Aorta (tissue), 5 donors: ENCODE results near the gene ADAP1. TPM values are rescaled to one million over a fixed set of nuclear protein-coding genes. Genes with fewer than 3 reads are reported as not detected.

ENCODE experiments used
- ATAC-seq: fragments of 200-7000 bp; cut with Tn5 transposase; one replicate; pipeline ENCODE4 v1.9.1; 2022; ENCODE audit warnings: moderate library complexity; ENCODE audit not compliant: low FRiP score
- DNase-seq, 2 donors: peaks; one replicate each; pipeline ENCODE4 v3.0.0-alpha.2; 2020
- H3K27ac ChIP-seq, 2 donors: one replicate each; pipeline ENCODE4 v1.5.1; 2013; ENCODE audit warnings: low read length in 2 of 2, mild to moderate bottlenecking in 2 of 2, moderate library complexity in 2 of 2, control low read depth in 1 of 2, inconsistent platforms in 1 of 2, low read depth in 1 of 2
- H3K27me3 ChIP-seq, 2 donors: one replicate each; pipeline ENCODE4 v1.6.1; 2013; ENCODE audit warnings: control low read depth in 1 of 2, low read length in 1 of 2, mild to moderate bottlenecking in 1 of 2, moderate library complexity in 1 of 2; ENCODE audit not compliant: insufficient read depth in 2 of 2, control insufficient read depth in 1 of 2
- H3K36me3 ChIP-seq, 2 donors: one replicate each; pipeline ENCODE4 v1.6.1; 2013; ENCODE audit warnings: control low read depth in 1 of 2, low read length in 1 of 2, mild to moderate bottlenecking in 1 of 2; ENCODE audit not compliant: insufficient read depth in 2 of 2, control insufficient read depth in 1 of 2
- H3K4me1 ChIP-seq, 2 donors: one replicate each; pipeline ENCODE4 v1.6.1; 2013; ENCODE audit warnings: low read length in 2 of 2, control low read depth in 1 of 2, mild to moderate bottlenecking in 1 of 2, moderate library complexity in 1 of 2; ENCODE audit not compliant: insufficient read depth in 2 of 2, control insufficient read depth in 1 of 2
- H3K4me3 ChIP-seq, 2 donors: one replicate each; pipeline ENCODE4 v1.5.1; 2013; ENCODE audit warnings: low read length in 2 of 2, control low read depth in 1 of 2, mild to moderate bottlenecking in 1 of 2
- H3K9me3 ChIP-seq: one replicate; pipeline ENCODE4 v1.6.1; 2013; ENCODE audit warnings: mild to moderate bottlenecking, low read length; ENCODE audit not compliant: control insufficient read depth
- WGBS, 2 donors: extraction: QIAGEN DNeasy Blood & Tissue Kit; methylation state at CpG; one replicate each; pipeline ENCODE4 v1.1.7; 2013; 5-methylcytosine and 5-hydroxymethylcytosine counted together
- intact Hi-C, 2 donors: fragments of 100-400 bp; cut with DNase I; formaldehyde crosslinking; loops; one replicate each; pipeline versions ENCODE4 v1.14.2 to v1.15.0; 2022
- polyA plus RNA-seq, 2 donors: library from polyadenylated mRNA; stranded (reverse); fragments of 200-250 nt; gene quantifications; one replicate each; pipeline ENCODE4 v1.2.3, GENCODE V29; 2013
- total RNA-seq, 2 donors: library from RNA; stranded (reverse); fragmentation: NEBNext Ultra II Directional; extraction: Animal tissue kit (Norgen Biotek cat#: 25700); gene quantifications; one replicate each; pipeline ENCODE4 v1.2.1, GENCODE V29; 2021
- donor health status: healthy with polysubstance abuse.
- donor health status: Bipolar disorder and iron deficiency.
- donor health status: DM: no; HTN: no; CAD: no.
- donor health status: DM: no; HTN: no; CAD: no.
- donor health status: DM: yes; HTN: yes; CAD: no.

ADAP1 gene
- total and polyA plus RNA-seq, 4 donors, result 4.3 to 16.9 (median 11.4) TPM

DNA sequence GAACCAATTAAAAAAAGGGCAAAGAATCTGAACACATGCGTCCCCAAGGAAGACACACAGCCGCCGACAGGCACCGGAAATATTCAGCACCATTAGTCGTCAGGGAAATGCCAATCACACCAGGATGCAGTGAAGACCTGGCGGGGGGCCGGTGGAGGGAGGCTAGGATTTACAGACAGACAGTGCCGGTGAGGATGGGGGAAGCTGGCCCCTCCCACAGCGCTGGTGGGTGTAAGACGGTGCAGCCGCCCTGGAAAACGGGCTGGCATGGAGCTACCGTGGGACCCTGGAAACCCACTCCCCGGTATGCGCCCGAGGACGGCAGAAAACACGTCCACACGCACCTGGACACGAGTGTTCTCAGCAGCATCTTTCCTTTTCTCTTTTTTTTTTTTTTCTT lies 4.8 kb upstream of the ADAP1 start:
- no peak overlapping the region for H3K27ac ChIP-seq
- H3K9me3 ChIP-seq, result no peaks in the 10 kb centered on the region
- DNase-seq, result peak; percentile 44 to 74
- intact Hi-C loops, result no loop called here
- H3K4me3 ChIP-seq, result no peak overlapping the region
- H3K4me1 ChIP-seq, result no peaks in the 10 kb centered on the region
- H3K27me3 ChIP-seq, result no peaks in the 10 kb centered on the region
- H3K36me3 ChIP-seq, result no peaks in the 10 kb centered on the region
- no peak for ATAC-seq
- WGBS, 2 donors, result 77 to 83% methylated on average over 20 of the region's 20 CpGs

DNA sequence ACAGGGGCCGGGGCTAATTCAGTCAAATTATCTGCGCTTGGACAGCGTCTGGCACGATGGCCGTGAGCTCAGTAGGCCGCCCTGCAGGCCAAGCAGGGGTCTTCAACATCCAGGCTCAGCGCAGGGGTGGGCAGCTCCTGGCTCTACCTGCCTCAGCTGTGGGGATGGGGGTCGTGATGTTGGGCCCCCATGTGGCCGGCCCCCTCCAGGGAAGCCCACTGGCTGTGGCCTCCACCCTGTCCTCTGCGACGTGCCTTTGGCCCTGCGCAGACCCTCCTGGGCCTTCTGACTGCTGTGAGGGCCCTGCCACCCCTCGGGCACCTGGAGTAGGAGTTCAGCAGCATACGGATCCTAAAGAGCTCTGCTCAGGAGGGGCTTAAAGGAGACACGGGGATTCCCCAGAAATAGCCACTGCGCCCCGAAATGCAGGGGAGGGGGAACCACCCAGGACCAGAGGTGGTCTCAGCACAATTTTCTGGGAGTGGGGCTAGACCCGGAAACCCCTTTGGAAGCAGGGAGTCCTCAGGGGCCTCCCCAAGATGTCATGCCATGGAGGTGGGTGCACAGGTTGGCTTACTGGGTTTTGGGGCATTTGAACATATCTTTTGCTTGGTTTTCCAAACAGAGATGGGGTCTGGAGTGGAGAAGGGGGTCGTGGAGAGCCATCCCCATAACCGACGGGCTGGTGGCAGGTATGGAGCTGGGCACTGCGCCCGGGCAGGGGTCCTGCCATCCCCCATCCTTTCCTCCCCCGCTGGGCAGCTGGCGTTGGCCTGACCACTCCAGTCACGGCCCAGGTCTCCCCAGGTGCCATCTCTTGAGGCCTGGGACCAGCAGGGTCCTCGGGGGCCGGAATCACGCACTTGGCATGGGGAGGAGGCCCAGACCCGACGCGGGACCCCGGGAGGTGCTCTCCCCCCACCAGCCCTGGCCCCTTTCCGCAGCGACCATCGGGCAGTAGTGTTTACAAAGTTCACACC lies 4.0 kb upstream of the ADAP1 start:
- peak; percentile 42 to 62 for DNase-seq
- intact Hi-C loops, result no loop called here
- 86% methylated on average over 36 of the region's 36 CpGs for WGBS, 2 donors

DNA sequence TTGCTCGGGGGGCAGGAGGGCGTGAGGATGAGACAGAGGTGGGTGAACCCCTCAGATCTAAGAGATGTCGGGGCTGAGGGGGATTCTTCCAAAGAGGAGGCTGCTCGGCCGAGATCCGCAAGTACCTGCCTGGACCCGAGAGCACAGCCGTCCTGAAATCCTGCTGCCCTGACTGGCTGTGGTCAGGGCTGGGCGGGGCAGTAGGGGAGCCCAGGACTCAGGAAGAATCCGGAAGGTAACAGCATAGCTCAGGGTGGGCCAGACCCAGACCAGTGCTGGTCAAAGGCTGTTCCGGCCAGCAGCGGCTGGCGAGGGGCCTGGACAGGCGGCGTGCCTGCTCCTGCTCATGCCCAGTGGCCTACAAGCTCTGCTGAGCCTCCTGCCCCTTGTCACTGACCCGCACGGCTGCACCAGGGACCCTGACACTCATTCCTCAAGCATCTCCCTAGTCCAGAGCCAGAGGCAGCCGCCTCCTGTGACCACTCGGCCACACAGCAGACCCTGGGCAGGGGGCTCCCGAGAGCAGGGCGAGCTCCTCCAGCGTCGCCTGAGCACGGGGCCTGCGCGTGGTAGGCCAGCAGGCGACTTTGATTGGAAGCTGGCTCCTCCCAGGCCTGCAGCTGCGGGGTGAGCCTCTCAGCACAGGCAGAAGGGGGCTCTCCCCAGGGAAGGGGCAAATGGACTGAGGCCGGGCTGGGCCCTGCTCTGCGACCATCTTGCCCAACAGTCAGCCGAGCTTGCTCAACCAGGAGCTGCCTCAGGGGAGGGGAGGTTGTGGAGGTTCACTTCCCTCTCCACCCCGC lies 3.1 kb upstream of the ADAP1 start:
- ATAC-seq, result no peak
- no peaks in the 10 kb centered on the region for H3K36me3 ChIP-seq
- H3K4me3 ChIP-seq, result no peak overlapping the region
- no peak overlapping the region for H3K27ac ChIP-seq
- intact Hi-C loops, result no loop called here
- 81 to 87% methylated on average over 31 to 32 of the region's 32 CpGs for WGBS, 2 donors
- DNase-seq, result peak; percentile 81 to 84
- no peaks in the 10 kb centered on the region for H3K9me3 ChIP-seq
- H3K4me1 ChIP-seq, result no peaks in the 10 kb centered on the region
- no peaks in the 10 kb centered on the region for H3K27me3 ChIP-seq

More for the DNA sequence above, 4.0 kb upstream of the ADAP1 start:
- Histone ChIP-seq H3K36me3 (no peaks in the 10 kb centered on the region), H3K4me1 (no peaks in the 10 kb centered on the region), H3K27ac (no peak overlapping the region), H3K27me3 (no peaks in the 10 kb centered on the region), H3K4me3 (no peak overlapping the region), H3K9me3 (no peaks in the 10 kb centered on the region)
- ATAC-seq, result no peak

DNA sequence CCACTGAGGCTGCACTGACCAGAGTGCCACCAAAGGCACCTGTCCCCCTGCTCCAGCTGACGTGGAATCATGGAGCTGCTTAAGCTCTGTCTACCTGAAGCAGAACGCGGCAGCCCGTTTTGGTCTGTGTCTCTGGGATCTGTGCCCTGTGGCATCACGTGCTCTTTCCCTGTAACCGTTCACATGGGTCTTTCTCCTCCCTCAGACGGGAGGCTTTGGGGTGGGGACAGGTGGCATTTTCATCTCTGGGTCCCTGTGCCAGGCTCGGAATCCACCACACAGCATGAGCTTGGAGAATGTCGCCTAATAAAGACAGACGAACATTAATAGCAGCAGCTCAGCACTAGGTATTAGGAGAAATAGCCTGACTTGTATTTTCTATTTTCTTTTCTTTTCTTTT lies 1.6 kb upstream of the ADAP1 start:
- H3K4me1 ChIP-seq, result no peaks in the 10 kb centered on the region
- no peak overlapping the region for H3K27ac ChIP-seq
- no peaks in the 10 kb centered on the region for H3K9me3 ChIP-seq
- DNase-seq (peak; percentile 16 to 71), ATAC-seq (no peak)
- H3K4me3 ChIP-seq, result no peak overlapping the region
- intact Hi-C loops, result no loop called here
- H3K36me3 ChIP-seq, result no peaks in the 10 kb centered on the region
- no peaks in the 10 kb centered on the region for H3K27me3 ChIP-seq
- WGBS, 2 donors, result 80 to 82% methylated on average over 10 of the region's 10 CpGs

DNA sequence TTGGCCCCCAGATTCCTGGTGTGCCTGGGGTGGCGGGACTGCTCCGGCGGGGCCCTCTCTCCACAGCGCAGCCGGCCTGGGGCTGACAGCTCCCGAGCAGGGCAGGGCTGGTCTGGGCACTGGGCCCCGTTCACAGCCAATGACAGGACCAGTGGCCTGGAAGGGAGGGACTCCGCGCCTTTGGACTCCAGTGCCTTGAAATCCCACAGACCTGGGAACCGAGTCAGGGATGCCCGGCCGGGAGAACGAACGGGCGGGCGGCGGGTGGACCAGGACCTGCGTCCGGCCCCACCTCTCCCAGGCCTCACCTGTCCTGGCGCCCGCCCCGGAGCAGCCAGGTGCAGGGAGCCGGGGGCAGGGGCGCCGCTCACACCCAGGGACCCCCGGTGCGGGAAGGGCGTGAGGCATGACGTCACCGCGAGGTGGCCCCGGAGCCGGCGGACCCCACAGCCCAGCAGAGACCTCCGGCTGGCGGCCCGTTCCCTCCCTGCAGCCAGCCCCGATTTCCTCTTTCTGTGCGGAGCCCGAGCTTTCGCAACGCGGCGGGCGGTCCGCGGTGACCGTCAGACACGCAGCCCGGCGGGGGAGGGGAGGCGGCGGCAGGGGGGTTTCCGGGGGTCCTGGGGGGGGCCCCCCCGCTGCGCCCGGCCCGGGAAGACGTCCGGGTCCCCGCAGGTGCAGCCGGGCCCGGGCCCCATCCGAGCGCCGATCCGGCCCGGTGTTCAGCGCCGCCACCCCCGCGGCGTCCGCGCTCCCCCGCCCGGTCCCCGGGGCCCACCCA lies 743 bp downstream of the ADAP1 start:
- no peaks in the 10 kb centered on the region for H3K27me3 ChIP-seq
- no peaks in the 10 kb centered on the region for H3K36me3 ChIP-seq
- 1 to 2% methylated on average over 19 to 78 of the region's 78 CpGs for WGBS, 2 donors
- H3K4me3 ChIP-seq, result peak overlapping the region; percentile 58 to 67
- intact Hi-C loops, result loop anchor here in 1 of 2 donors (5.0 kb wide), 1 partner anchor 41 kb away; no protein-coding TSS in a partner anchor
- DNase-seq, result peak; percentile 86 to 88
- H3K4me1 ChIP-seq, result no peaks in the 10 kb centered on the region
- H3K27ac ChIP-seq, result no peak overlapping the region
- peak; percentile 35 for ATAC-seq
- H3K9me3 ChIP-seq, result no peaks in the 10 kb centered on the region

DNA sequence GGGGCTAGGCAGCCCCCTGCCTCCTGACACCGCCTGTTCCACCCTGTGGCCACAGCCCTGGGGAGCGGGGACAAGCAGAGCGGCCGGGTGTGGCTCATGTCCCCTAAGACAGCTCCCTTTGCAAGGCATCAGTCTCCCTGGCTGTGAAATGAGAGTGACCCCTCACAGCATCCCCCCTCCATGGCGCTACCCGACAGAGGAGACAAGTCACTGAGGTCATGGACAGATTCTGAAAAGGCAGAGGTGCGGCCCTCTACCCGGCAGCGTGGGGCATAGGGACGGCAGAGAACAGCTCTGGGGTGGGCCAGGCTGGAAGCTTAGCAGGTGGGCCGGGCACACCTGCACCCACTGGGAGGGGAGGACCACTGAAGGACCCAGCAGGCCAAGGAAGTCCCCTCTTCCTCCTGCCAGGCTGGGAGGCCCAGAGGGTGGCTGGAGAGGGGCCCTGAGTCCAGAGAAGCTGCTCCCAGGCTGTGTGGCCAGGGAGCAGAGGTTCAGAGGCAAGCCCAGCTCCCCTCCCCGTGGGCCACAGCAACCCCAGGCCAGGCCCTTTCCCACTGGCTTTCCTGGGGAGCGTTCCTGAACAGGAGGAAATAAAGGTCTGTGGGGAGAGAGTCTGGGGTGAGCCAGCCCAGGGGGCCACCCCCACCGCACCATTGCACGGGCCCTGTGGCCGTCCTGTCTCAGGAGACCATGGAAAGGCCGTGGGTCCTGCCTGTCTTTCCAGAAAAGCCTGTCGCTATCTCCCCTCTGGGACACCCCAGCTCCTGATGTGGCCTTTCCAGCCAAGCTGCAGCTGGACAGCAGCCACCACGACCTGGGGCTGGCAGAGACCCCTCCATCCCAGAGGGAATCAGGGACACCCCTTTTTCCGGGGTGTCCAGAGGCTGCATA lies 1.7 kb downstream of the ADAP1 start:
- DNase-seq, result peak in 1 of 2 donors; percentile 38

DNA sequence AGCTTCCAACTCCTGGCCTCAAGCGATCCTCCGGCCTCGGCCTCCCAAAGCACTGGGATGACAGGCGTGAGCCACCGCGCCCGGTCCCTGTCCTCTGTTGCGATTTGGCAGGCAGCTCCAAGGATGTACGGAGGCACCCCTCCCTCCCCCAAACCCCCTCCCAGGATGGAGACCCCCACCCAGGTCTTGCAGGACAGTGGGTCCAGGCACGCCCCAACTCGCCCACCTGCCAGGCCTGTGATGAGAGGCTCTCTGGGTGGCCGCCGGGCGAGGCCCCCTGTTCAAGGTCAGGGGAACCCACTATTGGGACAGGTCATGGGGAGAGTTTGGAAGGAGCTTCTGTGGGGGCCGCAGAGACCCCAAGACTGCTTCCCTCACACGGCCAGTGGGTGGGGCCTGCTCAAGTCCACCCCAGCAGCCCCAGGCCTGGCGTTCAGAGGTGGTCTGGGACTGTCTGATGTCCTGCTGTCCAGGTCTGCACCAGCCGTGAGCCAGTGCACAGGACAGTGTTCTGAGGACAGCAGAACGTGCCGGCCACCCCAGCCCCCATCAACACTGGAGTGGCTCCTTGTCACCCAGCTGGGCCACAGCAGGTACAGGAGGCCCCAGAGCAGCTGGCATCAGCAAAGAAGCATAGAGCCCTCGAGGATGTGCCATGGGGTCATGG lies 2.5 kb downstream of the ADAP1 start:
- intact Hi-C loops, result loop anchor here in 1 of 2 donors (5.0 kb wide), 1 partner anchor 40 kb away; no protein-coding TSS in a partner anchor

More for the DNA sequence above, 1.7 kb downstream of the ADAP1 start:
- ATAC-seq, result no peak
- 72 to 81% methylated on average over 19 to 20 of the region's 20 CpGs for WGBS, 2 donors
- Histone ChIP-seq H3K27ac (no peak overlapping the region), H3K9me3 (no peaks in the 10 kb centered on the region), H3K36me3 (no peaks in the 10 kb centered on the region), H3K27me3 (no peaks in the 10 kb centered on the region), H3K4me1 (no peaks in the 10 kb centered on the region), H3K4me3 (no peak overlapping the region)
- intact Hi-C loops, result loop anchor here in 1 of 2 donors (5.0 kb wide), 1 partner anchor 40 kb away; no protein-coding TSS in a partner anchor

More for the DNA sequence above, 2.5 kb downstream of the ADAP1 start:
- ATAC-seq (no peak), DNase-seq (peak; percentile 37 to 70)
- no peaks in the 10 kb centered on the region for H3K27me3 ChIP-seq
- 92 to 95% methylated on average over 21 of the region's 21 CpGs for WGBS, 2 donors
- no peaks in the 10 kb centered on the region for H3K36me3 ChIP-seq
- no peaks in the 10 kb centered on the region for H3K4me1 ChIP-seq
- no peak overlapping the region for H3K4me3 ChIP-seq
- no peaks in the 10 kb centered on the region for H3K9me3 ChIP-seq
- no peak overlapping the region for H3K27ac ChIP-seq
